ENCODE results near the gene RAB33B.

The RAB33B gene

DNA sequence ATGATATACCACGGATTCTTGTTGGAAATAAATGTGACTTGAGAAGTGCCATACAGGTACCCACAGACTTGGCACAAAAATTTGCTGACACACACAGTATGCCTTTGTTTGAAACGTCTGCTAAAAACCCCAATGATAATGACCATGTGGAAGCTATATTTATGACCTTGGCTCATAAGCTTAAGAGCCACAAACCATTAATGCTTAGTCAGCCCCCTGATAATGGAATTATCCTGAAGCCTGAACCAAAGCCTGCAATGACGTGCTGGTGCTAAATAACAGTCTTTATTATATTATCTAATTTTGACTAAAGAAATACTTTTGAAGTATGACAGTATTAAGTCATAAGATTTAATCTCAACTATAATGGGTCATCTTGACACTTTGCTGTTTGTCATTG lies 18.9 kb downstream of the RAB33B start:
- no peak for TF ChIP-seq CTCF (IDR thresholded peaks at IDR 0.05; ENCODE audit: low read depth, low read length, missing control alignments)
- H3K4me3 ChIP-seq (ENCODE audit: low read depth, low read length): no peak overlapping the region
- no peak for DNase-seq (ENCODE audit: low read depth)

DNA sequence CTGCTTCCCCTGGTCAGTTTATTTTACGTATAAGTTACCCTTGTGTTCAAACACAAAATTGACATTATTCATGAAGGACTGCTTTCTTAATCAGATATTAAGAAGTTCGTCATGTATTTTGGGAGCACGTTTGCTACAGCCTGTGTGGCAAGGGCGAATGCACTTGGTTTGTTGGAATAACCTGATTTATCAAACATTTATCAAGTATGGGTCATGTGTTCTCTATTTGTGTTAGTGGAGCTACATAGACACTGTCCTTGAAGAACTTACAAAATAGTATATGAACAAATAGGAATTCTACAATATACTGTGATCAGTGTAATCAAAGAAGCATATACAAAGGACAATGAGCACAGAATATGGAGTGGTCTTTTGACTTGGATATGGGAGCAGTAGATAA lies 22.4 kb downstream of the RAB33B start:
- no peak overlapping the region for H3K4me3 ChIP-seq (ENCODE audit: low read depth, low read length)
- no peak for DNase-seq (ENCODE audit: low read depth)
- TF ChIP-seq CTCF (IDR thresholded peaks at IDR 0.05; ENCODE audit: low read depth, low read length, missing control alignments): no peak

DNA sequence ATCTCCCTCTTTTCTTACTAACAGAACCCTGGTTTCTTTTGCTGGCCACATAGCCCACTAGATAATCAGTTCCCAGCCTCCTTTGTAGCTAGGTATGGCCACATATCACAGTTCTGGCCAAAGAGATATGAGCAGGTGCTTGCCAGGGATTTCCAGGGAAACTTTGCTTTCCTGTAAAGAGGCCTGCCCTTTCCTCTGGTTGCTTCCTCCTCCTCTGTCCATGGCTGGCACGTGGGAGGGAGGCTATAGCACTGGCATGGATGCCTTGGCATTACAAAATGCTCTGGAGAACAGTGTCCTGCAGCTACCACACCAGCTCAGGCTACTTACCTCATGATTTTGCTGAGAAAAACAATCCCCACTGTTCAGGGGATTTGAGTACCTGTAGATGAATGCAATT lies 27.5 kb downstream of the RAB33B start:
- no peak for DNase-seq (ENCODE audit: low read depth)
- TF ChIP-seq CTCF (IDR thresholded peaks at IDR 0.05; ENCODE audit: low read depth, low read length, missing control alignments): no peak
- no peak overlapping the region for H3K4me3 ChIP-seq (ENCODE audit: low read depth, low read length)

DNA sequence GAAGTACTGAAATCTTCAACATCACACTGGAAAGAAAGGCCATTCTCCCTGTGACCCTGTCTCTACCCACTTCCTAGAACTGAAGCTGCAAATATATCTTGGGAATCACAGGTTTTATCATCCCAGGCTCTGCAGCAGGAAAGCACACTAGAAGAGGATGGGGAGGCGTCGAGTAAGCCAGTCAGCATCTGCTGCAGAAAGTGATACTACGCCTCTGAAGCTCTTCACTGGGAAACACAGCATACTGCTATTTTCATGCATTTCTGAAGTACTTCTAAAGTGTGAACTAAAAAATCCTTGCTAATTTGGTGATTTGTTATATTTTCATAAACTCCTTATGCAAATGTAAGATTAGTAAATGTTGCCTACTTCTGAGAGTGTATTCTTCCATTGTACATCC lies 29.1 kb downstream of the RAB33B start:
- TF ChIP-seq CTCF (IDR thresholded peaks at IDR 0.05; ENCODE audit: low read depth, low read length, missing control alignments): no peak
- no peak for DNase-seq (ENCODE audit: low read depth)
- no peak overlapping the region for H3K4me3 ChIP-seq (ENCODE audit: low read depth, low read length)

DNA sequence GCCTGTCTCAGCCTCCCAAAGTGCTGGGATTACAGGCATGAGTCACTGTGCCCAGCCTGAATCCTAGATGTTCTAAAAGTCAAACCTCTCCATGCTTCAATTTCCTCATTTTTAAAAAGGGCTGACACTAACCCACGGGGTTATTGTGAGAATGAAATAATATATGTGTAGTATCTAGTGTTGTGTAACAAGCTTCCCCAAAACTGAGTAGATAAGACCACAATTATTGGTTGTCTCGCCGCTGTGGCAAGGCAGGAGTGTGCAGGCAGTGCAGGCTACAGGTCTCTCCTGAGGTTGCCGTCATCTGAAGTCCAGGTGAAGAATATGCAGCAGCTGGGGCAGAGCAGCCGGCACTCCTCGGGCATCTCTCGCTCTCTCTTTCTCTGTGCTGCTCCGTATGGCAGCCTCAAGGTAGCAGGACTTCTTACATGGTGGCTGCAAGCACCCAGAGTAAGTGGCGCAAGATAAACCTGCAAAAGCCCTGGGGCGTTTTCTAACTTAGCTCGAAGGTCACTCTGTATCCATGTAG lies 30.9 kb downstream of the RAB33B start:
- TF ChIP-seq CTCF (IDR thresholded peaks at IDR 0.05; ENCODE audit: low read depth, low read length, missing control alignments): no peak
- no peak overlapping the region for H3K4me3 ChIP-seq (ENCODE audit: low read depth, low read length)
- no peak for DNase-seq (ENCODE audit: low read depth)

- TF ChIP-seq CTCF (IDR thresholded peaks at IDR 0.05; ENCODE audit: low read depth, low read length, missing control alignments): no peak
- DNase-seq (ENCODE audit: low read depth): no peak
Measured at GRCh38 chr4:139488442-139488841, 34.5 kb downstream of the RAB33B start.

GRCh38 chr4:139489638-139490037 lies 35.7 kb downstream of the RAB33B start:
- TF ChIP-seq CTCF (IDR thresholded peaks at IDR 0.05; ENCODE audit: low read depth, low read length, missing control alignments): no peak
- no peak overlapping the region for H3K4me3 ChIP-seq (ENCODE audit: low read depth, low read length)

More at GRCh38 chr4:139488442-139488841, 34.5 kb downstream of the RAB33B start:
- H3K4me3 ChIP-seq (ENCODE audit: low read depth, low read length): no peak overlapping the region

More at GRCh38 chr4:139489638-139490037, 35.7 kb downstream of the RAB33B start:
- DNase-seq (ENCODE audit: low read depth): no peak

All from GM12864 (cell line).